ENCODE measurements around the gene AHSP.
"Not testable (repeated sequence)": the region's sequence is repeated elsewhere in the genome, so short reads cannot be mapped to it uniquely, and the experiment has no call there.

AHSP gene, protein sequence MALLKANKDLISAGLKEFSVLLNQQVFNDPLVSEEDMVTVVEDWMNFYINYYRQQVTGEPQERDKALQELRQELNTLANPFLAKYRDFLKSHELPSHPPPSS

DNA sequence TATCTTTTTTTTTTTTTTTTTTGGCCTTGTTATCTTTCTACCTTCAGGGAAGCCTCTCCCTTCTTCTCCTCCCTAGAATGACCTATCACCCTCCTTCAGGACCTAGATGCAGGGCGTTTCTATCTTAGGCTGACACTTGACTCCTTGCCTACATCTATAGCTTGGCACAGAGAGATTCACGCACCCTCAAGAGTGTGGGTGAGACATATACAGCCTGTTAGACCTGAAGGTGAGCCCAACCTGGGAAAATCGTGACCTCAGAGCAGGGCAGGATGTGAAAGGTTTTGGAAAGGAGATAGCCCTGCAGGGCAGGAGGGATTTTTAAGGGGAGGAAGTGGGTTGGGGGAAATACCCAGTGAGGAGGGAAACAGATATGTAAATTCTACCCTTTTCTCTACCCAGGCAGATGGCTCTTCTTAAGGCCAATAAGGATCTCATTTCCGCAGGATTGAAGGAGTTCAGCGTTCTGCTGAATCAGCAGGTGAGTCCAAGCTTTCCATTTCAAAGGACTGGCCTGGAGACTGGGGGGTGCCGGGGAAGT lies at the start of gene AHSP:
Gene AHSP (plus strand): TSS at position 167 of the 541 bp plus-strand sequence. CDS start 240 bp downstream, at position 407.
- DNase-seq, result no peak

DNA sequence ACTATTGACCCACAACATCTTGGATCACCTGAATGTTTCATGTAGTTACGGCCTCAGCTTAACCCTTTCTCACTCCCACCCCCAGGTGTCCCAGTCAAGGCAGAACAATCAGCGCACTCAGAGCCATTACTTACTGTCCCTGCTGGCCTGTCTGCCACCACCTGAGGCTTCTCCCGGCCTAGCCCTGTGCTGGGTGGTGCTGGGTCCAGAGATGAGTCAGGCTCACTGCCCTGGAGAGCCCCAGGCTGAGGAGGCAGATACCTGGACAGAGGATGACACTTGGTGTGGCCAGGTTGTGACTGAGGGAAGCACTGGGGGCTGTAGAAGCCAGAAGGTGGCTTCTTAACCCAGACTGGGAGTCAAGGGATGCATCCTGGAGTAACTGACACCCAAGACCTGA lies 48.7 kb upstream of the AHSP start:
- DNase-seq, result no peak

DNA sequence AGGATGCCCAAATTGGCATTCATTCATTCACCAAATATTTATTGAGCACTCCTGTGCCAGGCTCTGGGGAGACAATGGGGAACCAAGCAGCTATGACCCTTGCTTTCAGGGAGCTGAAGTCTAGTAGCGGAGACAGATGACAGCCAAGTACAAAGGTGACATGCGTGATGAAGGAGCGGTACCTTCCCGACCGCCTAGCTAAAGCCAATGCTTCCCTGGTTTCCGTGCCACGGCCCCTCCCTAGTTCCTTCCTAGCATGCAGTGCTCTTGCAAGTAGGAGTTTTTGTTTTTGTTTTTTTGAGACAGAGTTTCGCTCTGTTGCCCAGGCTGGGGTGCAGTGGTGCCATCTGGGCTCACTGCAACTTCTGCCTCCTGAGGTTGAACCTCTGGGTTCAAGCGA lies 47.9 kb upstream of the AHSP start:
- no peak for DNase-seq

DNA sequence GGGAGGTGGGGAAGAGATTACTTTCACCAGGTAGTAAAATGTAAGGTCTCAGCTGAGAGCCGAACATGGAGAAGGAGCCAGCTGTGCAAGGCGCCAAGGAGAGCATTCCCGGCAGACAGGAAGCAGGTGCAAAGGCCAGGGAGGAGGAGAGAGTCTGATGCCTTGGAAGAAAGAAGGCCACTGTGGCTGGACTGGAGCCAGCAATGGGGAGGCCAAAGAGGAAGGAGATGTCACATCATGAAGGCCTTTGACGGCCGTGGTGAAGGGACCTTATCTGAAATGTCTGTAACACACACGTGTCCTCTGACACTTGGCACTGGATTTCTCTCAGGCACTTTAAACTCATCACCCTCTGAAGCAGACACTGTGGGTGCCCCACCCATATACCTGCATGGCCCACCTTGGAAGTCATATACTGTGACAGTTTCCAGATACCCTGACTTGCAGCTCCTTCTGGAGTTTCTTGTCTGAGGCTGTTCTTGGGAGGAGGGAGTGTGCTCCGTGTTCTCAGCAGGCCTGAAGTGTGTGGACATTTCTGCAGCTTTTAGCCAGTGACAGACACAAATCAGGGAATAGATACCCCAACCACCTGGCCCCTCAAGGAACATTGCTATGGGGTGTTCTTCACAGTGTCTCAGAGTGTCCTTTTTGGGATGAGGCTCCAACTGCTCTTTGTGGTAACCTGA lies 46.7 kb upstream of the AHSP start:
- DNase-seq, result no peak

DNA sequence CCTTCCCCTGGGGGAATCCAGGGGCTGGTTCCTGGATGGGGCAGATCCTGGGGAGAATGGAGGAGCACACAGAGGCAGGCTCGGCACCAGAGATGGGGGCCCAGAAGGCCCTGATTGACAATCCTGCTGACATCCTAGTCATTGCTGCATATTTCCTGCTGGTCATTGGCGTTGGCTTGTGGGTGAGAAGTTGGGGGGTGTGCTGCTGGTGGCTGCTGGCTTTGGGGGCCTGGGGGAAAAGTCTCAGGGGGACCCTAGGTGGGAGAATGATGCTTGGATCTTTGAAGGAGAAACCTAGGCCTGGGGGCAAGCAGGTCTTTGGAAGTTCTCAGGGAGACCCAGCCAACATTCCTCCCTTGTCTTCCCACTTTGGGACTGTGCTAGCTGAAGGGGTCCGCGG lies 44.6 kb upstream of the AHSP start, which contains the start of gene SLC5A2:
Gene SLC5A2 (plus strand): TSS at position 43 of the 400 bp plus-strand sequence. CDS start 14 bp downstream, at position 57.
- no peak for DNase-seq

DNA sequence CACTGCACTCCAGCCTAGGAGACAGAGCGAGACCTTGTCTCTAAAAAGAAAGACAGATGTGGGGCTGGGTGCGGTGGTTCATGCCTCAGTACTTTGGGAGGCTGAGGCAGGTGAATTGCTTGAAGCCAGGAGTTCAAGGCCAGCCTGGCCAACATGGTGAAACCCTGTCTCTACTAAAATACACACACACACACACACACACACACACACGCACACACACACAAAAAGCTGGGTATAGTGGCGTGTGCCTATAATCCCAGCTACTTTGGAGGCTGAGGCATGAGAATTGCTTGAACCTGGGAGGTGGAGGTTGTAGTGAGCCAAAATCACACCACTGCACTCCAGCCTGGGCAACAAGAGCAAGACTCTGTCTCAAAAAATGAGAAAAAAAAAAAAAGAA lies 43.7 kb upstream of the AHSP start:
- not testable (repeated sequence) for DNase-seq

DNA sequence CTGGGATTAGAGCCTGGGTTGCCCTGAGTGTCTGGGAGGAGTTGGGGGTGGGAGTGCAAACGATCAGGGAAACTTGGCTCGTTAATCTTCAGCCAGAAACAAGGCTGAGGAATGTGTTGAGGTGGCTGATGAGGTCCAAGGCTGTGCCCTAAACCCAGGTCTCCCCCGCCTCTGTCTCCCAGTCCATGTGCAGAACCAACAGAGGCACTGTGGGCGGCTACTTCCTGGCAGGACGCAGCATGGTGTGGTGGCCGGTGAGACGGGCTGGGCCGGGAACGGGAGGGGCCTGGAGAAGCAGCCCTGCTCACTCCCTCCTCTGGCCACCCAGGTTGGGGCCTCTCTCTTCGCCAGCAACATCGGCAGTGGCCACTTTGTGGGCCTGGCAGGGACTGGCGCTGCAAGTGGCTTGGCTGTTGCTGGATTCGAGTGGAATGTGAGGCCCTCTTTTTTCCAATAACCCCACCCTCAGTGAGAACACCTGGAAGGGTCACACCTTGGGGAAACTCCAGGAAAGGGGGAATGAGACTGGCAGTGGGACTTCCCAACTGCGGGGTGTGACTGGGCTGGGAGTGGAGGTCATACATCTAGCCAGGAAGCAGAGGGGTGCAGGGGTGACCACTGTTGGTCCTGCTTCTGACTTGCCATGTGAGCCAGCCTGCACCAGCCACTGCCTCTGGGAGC lies 43.1 kb upstream of the AHSP start:
- DNase-seq, result no peak

DNA sequence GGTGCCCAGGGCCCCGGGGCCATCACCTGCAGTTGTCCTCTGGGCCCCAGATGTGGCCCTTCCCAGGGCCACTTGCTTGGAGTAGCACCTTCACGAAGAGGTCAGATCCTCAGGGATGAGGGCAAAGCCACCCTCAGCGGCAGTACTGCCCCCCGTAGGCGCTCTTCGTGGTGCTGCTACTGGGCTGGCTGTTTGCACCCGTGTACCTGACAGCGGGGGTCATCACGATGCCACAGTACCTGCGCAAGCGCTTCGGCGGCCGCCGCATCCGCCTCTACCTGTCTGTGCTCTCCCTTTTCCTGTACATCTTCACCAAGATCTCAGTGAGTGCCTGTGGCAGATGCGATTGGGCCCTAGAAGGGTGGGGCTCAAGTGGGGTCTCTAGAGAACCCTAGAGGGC lies 42.1 kb upstream of the AHSP start:
- no peak for DNase-seq

DNA sequence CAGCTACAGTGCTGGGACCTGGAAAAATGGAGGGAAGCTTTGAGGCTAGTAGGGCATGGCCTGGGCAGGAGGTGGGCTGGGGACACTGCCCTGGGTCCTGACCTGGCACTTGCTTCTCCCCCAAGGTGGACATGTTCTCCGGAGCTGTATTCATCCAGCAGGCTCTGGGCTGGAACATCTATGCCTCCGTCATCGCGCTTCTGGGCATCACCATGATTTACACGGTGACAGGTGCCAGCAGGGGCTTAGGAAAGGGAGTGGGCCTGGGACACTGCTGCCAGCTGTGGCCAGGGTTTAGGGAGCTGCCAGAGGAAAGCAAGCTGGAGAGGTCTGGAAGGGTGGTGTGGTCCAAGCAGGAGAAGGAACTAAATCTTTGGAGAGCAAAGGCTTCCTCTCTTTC lies 41.7 kb upstream of the AHSP start:
- no peak for DNase-seq

DNA sequence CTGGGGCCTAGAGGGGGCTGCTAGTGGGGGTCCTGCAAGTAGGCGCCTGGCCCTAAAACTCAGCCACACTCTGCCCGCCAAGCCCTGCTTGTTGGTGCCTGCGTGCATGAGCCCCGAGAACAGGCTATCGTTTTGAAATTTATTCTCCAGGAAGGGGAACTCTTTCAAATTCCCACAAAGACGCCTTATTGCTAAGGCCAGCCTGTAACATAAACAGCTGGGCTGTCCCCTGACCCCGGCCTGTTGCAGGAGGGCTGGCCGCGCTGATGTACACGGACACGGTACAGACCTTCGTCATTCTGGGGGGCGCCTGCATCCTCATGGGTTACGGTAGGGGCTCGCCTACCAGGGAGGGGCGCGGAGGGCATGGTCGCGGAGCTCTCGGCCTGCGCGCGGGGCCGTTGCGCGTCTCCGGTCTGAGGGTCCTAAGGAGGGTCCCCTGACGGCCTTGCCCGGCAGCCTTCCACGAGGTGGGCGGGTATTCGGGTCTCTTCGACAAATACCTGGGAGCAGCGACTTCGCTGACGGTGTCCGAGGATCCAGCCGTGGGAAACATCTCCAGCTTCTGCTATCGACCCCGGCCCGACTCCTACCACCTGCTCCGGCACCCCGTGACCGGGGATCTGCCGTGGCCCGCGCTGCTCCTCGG lies 40.5 kb upstream of the AHSP start:
- DNase-seq, result no peak

DNA sequence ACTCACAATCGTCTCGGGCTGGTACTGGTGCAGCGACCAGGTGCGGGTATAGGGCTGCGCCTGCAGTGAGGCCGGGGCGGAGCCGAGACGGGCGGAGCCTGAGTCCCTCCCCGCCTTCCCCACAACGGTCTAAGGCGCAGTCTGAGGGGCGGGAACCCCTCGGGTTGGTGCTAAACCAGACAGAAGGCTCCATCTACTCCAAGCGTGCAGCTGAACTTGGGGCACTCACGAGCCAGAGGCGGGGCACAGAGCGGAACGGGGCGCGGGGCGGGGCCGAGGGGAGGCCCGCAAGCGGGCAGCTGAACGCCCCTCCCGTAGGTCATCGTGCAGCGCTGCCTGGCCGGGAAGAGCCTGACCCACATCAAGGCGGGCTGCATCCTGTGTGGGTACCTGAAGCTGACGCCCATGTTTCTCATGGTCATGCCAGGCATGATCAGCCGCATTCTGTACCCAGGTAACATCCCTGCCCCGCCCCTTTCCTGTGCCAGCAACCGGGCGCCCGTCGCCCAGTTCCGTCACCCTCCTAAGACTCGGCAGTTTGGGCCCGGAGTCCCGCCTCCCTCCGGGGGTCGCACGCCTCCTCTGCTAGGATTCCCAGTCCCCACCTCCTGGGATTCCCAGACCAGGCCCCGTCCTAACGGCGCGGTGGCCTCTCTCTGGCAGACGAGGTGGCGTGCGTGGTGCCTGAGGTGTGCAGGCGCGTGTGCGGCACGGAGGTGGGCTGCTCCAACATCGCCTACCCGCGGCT lies 39.8 kb upstream of the AHSP start:
- DNase-seq, result peak; percentile 75

DNA sequence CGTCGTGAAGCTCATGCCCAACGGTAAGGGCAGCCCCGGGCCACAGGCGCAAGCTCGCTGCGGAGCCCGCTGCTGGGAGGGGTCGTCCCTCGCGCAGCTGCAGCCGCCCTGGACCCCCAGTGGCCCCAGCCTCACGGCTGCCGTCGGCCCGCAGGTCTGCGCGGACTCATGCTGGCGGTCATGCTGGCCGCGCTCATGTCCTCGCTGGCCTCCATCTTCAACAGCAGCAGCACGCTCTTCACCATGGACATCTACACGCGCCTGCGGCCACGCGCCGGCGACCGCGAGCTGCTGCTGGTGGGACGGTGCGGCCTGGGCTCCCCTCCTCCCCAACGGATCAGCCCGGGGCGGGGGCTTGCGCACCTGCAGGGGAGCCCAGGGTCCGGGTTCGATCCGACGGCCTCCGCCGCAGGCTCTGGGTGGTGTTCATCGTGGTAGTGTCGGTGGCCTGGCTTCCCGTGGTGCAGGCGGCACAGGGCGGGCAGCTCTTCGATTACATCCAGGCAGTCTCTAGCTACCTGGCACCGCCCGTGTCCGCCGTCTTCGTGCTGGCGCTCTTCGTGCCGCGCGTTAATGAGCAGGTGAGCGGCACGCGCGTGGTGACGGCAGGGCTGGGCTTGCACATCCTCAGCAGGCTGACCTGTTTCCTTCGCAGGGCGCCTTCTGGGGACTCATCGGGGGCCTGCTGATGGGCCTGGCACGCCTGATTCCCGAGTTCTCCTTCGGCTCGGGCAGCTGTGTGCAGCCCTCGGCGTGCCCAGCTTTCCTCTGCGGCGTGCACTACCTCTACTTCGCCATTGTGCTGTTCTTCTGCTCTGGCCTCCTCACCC lies 39.0 kb upstream of the AHSP start:
- no peak for DNase-seq

DNA sequence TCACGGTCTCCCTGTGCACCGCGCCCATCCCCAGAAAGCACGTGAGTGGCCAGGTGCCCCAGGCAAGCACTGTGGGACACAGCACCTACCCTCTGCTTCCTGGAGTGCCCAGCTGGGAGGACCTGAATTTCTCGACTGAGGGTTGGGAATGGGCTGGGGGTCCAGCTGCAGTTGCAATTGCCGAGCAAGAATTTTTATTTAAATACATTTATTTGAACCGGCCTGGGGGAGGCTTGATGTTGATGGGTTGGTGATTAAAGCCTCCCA lies 38.5 kb upstream of the AHSP start:
- DNase-seq, result no peak

DNA sequence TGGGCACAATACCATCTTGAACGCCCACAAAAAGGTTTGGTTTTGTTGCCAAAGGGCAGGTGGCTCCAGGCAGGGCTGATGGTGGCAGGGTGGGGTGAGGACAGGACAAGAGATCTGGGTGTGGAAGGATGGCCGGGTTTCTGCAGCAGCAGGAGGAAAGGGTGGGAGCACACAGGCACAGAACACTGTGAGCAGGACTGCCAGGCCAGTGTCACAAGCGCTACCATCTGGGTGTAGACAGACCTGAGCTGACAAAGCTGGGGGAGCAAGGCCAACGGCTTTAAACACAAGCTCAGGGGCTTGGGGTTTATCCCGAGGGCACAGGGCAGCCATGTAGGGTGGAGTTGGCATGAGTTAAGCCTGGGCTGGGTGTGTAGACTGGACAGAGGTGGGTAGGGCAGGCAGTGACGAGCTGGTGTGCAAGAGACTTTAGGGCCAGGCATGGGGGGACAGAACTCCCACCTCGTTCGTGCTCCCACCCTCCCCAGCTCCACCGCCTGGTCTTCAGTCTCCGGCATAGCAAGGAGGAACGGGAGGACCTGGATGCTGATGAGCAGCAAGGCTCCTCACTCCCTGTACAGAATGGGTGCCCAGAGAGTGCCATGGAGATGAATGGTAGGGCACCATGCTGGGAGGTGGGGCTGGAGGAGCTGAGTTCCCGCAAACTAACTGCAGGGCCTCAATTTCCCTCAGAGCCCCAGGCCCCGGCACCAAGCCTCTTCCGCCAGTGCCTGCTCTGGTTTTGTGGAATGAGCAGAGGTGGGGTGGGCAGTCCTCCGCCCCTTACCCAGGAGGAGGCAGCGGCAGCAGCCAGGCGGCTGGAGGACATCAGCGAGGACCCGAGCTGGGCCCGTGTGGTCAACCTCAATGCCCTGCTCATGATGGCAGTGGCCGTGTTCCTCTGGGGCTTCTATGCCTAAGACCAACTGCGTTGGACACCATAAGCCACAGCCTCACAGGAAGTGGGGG lies 37.8 kb upstream of the AHSP start:
- no peak for DNase-seq

DNA sequence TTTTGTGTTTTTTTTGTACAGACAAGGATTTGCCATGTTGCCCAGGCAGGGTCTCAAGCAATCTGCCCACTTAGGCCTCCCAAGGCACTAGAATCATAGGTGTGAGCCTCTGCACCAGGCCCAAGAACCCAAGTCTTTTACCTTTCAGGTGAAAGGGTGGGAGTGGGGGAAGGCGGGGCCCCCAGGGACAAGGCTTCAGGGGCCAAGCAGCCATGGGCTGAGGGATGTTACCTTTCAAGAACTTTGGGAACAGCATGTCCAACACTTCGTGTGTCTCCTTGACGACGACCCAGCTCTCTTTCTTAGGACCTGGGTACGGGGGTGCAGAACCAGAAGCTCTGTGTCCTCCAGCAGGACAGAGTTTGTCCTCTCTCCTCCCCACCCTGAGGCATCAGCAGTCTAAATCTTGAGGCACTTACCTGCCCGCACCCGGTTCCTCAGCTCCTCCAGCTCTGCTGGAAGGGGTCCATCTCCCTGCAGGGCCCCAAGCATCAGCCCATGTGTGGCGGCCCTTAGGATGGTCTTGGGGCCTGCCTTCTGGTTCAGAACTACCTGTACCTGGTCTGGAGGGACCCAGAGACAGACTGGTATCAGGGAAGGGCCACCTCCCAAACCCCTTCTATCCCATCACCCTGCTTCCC lies 35.8 kb upstream of the AHSP start:
- no peak for DNase-seq

DNA sequence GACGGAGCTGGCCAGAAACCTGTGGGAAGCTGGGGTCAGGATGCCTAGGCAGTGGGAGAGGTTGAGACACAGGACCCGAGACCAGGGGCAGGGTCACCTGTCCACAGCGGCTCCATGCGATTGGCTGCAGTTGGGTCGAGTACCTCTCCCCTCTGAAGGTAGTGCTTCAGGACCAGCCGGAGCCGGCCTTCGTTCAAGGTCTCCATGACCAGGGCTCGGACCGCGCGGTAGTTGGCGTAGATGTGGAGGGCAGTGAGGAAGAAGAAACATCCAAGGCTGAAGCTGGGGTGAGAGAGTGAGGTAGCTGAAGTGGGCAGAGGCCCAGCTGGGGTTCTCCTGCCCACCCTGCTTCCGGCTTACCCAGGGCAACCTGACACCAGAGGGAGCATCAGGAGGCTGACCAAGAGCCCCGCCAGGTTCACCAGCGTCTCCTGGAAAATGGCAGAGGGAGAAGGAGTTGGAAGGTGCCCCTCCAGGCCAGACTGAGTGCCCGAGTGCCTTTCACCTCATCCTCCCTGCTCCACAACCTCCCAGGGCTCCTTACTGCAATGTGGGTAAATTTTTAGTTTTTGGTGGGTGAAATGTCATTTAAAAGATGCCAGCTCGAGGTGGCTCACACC lies 34.1 kb upstream of the AHSP start:
- DNase-seq, result no peak

DNA sequence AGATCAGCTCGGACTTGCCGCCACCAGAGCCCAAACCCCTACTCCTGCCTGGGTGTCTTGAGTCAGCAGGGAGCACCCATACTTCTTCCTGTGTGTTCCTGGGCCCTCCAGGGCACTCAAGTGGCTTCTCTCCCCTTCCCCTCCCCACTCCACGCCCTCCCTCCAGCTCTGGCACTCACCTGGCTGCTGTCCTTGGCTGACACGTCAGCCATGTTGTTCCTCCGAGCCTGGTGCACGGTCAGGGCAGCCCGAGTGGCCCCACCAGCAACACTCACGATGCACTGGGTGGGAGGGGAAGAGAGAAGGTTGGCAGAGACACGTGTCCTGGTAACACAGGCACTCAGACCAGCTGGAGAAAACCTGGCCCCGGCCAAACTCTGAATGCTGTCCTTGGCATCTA lies 31.0 kb upstream of the AHSP start:
- DNase-seq, result no peak

DNA sequence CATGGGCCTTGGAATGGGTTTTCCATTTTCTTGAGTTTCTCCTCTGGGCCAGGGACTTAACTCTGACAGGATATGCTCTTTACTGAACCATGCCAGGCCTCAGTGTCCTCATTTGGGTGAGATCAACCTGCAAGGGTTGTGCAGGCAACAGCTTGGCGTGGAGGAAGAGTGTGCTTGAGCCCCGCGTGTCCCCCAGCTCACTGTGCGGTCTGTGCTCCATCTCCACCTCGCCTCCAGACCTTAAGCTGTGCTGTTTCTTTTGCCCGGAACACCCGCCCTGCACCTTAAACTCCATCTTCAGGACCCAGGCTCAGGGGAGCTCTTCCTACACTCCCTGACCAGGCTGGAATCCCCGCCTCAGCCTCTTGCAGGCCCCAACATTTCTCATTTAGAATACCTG lies 29.2 kb upstream of the AHSP start:
- no peak for DNase-seq

DNA sequence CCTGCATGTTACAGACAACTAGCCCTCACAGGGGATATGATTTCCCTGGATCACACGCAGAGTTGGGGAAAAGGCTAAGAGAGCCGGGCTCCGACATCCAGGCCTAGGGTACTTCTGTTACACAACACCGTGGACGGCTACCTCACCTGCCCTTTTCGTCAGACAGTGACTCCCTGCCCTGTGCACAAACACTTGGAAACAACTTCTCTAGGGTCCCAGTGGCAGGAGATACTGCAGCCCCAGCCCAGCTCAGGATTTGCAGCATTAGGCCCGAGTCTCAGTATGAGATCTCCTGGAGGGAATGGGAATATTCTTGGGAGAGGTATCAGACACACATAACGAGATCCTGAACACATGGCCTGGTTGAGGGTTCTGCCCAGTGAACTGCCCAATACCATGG lies 27.8 kb upstream of the AHSP start:
- DNase-seq, result no peak

All from activated naive CD4-positive, alpha-beta T cell treated with Interleukin-2 at 50 U/mL for 16 hours (primary cell).